Colonic mucosa (tissue), 4 donors: ENCODE measurements around the gene COL18A1. TPM values are rescaled to one million over a fixed set of nuclear protein-coding genes. Genes with fewer than 3 reads are reported as not detected.

Experiments used
- DNase-seq: peaks from one replicate; pipeline ENCODE4 v3.0.0-alpha.2; 2020
- H3K27ac ChIP-seq: fragments of 200-600 bp; one replicate; pipeline ENCODE4 v1.8.0; 2021
- H3K27me3 ChIP-seq: fragments of 200-600 bp; one replicate; pipeline ENCODE4 v1.8.0; 2021
- H3K36me3 ChIP-seq: fragments of 200-600 bp; one replicate; pipeline ENCODE4 v1.8.0; 2021
- H3K4me1 ChIP-seq: fragments of 200-600 bp; one replicate; pipeline ENCODE4 v1.8.0; 2021; ENCODE audit warnings: mild to moderate bottlenecking
- H3K4me3 ChIP-seq: fragments of 200-600 bp; one replicate; pipeline ENCODE4 v1.8.0; 2021
- H3K9ac ChIP-seq, 2 donors: one replicate each; pipeline ENCODE4 v1.7.0; 2013; ENCODE audit warnings: control low read depth in 2 of 2, low read depth in 2 of 2, low read length in 2 of 2
- H3K9me3 ChIP-seq: fragments of 200-600 bp; one replicate; pipeline ENCODE4 v1.8.0; 2021
- intact Hi-C: fragments of 100-400 bp; cut with DNase I; formaldehyde crosslinking; loops from one replicate; pipeline ENCODE4 v1.14.1; 2022
- total RNA-seq, 2 donors: library from RNA; stranded (reverse); fragmentation: NEBNext Ultra II Directional in 1 of 2; extraction: Animal tissue kit (Norgen Biotek cat#: 25700) in 1 of 2; gene quantifications; one replicate each; pipeline ENCODE4 v1.2.1, GENCODE V29; 2021
- TF ChIP-seq, protein P1 (sequence below): fragments of 200-600 bp; IDR thresholded peaks from one replicate; pipeline ENCODE4 v1.8.0; 2022; ENCODE audit warnings: antibody characterized with exemption, mild to moderate bottlenecking
- donor health status: healthy.
- donor health status: DM: no; HTN: no; CAD: no.
- donor health status: DM: no; HTN: no; CAD: no.

COL18A1 gene
- total RNA-seq, 2 donors from 2014 or later: 8.4 to 22.3 TPM

GRCh38 chr21:45452696-45453307 is 47.8 kb downstream of the COL18A1 start:
- H3K27ac ChIP-seq: no peak overlapping the region
- no peak overlapping the region for H3K9ac ChIP-seq
- no peak for DNase-seq
- no peaks in the 10 kb centered on the region for H3K27me3 ChIP-seq
- H3K4me3 ChIP-seq: no peak overlapping the region
- H3K4me1 ChIP-seq: no peaks in the 10 kb centered on the region
- no peaks in the 10 kb centered on the region for H3K9me3 ChIP-seq
- TF ChIP-seq, protein P1, sequence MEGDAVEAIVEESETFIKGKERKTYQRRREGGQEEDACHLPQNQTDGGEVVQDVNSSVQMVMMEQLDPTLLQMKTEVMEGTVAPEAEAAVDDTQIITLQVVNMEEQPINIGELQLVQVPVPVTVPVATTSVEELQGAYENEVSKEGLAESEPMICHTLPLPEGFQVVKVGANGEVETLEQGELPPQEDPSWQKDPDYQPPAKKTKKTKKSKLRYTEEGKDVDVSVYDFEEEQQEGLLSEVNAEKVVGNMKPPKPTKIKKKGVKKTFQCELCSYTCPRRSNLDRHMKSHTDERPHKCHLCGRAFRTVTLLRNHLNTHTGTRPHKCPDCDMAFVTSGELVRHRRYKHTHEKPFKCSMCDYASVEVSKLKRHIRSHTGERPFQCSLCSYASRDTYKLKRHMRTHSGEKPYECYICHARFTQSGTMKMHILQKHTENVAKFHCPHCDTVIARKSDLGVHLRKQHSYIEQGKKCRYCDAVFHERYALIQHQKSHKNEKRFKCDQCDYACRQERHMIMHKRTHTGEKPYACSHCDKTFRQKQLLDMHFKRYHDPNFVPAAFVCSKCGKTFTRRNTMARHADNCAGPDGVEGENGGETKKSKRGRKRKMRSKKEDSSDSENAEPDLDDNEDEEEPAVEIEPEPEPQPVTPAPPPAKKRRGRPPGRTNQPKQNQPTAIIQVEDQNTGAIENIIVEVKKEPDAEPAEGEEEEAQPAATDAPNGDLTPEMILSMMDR: no peak
- intact Hi-C loops: no loop called here
- H3K36me3 ChIP-seq: no peaks in the 10 kb centered on the region

GRCh38 chr21:45453308-45453950 is 48.5 kb downstream of the COL18A1 start:
- Histone ChIP-seq H3K9ac (no peak overlapping the region), H3K4me1 (no peaks in the 10 kb centered on the region), H3K4me3 (no peak overlapping the region), H3K27ac (no peak overlapping the region), H3K36me3 (no peaks in the 10 kb centered on the region), H3K9me3 (no peaks in the 10 kb centered on the region), H3K27me3 (no peaks in the 10 kb centered on the region)
- TF ChIP-seq, protein P1: no peak
- DNase-seq: no peak
- intact Hi-C loops: no loop called here

DNA sequence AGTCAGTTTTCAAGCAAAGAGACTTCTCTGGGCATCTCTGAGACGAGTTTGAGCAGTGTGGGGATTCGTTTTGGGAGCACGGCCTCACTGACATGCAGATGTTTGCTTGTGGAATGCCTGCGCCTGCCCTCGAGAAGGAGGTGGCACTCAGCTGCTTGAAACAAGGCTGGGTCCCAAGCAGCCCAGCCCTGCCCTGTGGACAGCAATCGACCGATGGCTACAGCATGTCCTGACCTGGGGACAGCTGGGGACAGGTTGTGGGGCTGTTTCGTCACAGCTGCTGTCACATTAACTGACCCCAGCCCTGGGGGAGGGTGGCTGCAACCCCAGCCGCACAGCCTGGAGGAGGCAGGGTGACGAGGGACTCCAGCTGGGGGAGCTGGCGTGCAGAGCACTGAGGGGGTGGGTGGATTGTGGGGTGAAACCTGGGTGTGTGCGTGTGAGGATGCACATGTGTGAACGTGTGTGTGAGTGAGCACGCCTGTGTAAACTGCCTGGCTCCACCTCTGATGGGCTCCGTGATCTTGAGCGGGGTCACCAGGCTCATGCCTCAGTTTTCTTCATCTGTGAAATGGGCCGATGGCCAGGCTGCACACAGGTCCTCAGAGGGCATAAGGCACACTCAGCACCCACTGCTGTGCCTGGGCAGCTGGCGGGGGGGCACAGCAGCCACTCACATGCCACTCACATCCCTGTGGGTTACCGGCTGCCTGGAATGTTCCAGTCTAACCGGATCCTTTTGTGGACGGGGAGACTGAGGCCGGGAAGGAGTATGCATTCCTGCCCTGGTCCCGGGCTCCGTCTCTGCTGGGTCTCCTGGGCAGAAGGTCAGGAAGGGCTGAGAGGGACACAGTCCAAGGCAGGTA is 49.3 kb downstream of the COL18A1 start:
- TF ChIP-seq, protein P1: no peak
- H3K9me3 ChIP-seq: no peaks in the 10 kb centered on the region
- DNase-seq: no peak
- H3K4me3 ChIP-seq: no peak overlapping the region
- intact Hi-C loops: no loop called here
- H3K4me1 ChIP-seq: no peaks in the 10 kb centered on the region
- H3K27me3 ChIP-seq: no peaks in the 10 kb centered on the region
- no peak overlapping the region for H3K27ac ChIP-seq
- H3K9ac ChIP-seq: no peak overlapping the region
- H3K36me3 ChIP-seq: no peaks in the 10 kb centered on the region

DNA sequence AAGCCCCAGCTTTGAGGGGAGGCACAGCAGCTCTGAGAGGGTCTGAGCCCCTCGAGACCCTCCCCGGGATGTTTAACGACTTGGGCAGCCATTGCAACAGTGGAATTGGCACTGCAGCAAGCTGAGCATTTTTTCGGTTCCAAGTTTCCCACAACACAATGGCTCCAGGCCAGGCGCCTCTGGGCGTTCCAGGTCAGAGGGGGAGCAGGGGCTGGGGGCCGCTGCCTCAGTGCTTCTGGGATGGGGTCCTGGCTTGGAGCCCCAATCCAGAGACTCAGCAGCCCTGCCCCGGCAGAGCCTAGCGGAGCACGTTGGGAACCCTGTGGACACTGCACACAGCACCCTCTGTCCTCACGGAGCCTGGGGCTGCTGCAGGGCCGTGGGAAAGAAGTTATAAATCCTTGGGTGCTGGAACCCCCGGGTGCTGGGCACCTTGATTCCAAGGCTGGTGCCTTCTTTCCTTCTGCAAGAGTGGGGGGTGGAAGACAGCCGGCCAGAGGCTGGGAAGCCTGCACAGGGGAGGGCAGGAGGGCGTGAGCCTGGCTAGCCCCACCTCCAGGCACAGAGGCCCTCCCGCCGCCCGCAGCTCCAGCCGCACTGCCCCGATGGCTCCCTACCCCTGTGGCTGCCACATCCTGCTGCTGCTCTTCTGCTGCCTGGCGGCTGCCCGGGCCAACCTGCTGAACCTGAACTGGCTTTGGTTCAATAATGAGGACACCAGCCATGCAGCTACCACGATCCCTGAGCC is 50.1 kb downstream of the COL18A1 start:
- Histone ChIP-seq H3K27me3 (no peaks in the 10 kb centered on the region), H3K36me3 (no peaks in the 10 kb centered on the region), H3K27ac (no peak overlapping the region), H3K9me3 (no peaks in the 10 kb centered on the region), H3K4me3 (peak overlapping the region; percentile 10), H3K4me1 (no peaks in the 10 kb centered on the region), H3K9ac (no peak overlapping the region)
- intact Hi-C loops: no loop called here
- DNase-seq: no peak
- TF ChIP-seq, protein P1: no peak
